ENCODE data around the gene GUCA2A. TPM values are rescaled to one million over a fixed set of nuclear protein-coding genes. Genes with fewer than 3 reads are reported as not detected.

Gene GUCA2A
- total RNA-seq, 1 experiment from 2014 or later = not detected

DNA sequence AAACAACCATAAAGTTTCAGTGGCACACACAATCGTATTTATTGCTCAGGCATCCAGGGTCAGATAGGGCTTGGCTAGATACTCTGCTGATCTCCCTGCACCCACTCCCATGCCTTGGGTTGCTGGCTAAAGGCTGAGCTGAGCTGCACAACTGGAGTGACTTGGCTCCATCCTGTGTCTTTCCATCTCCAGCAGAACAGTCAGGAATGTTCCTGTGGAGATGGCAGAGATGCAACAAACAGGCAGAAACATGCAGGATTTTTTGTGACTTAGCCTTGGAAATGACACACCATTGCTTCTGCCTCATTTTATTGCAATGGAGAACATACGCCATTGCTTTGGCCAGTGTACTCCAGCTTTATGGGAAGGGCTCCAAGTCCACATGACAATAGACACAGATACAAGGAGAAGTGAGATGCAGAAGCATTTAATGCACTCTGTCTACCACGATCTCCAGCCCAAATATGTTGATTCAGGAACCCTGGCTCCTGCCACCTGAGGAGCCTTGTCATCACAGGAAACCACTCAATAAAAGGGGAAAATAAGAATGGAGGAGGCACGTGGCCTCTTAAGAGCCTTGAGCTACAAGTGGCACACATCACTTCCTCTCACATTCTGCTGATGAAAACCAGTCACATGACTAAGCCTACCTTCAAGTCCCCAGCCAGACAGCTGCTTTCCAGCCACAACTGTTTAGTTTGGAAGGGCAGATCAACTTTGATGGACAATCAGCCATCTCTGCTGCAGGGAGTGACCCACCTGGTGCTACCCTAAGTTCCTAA lies 21.5 kb downstream of the GUCA2A start:
- in situ Hi-C loops (cut with HindIII; ENCODE audit: low pct_unique_long_range_greater_than_20kb, low sequenced_read_pairs) = no loop called here
- DNase-seq (ENCODE audit: low read depth) = no peak

DNA sequence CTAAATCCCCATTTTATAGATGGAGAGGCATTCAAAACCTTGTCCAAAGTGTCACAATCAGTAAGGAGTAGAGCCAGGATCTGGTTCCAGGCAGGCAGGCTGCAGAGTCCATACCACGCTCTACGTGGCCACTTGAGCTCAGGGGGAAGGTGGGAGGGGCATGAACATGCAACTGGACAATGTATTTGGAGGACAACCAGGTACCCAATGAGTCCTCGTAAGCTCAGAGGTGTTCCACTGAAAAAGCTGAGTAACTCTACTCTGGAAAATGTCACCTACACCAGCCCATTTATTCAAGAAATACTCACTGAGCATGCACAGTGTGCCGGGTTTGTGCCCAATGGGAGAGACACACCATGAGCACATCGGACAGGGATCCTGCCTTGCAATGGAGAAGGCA lies 22.6 kb downstream of the GUCA2A start:
- DNase-seq (ENCODE audit: low read depth) = no peak
- in situ Hi-C loops (cut with HindIII; ENCODE audit: low pct_unique_long_range_greater_than_20kb, low sequenced_read_pairs) = no loop called here

DNA sequence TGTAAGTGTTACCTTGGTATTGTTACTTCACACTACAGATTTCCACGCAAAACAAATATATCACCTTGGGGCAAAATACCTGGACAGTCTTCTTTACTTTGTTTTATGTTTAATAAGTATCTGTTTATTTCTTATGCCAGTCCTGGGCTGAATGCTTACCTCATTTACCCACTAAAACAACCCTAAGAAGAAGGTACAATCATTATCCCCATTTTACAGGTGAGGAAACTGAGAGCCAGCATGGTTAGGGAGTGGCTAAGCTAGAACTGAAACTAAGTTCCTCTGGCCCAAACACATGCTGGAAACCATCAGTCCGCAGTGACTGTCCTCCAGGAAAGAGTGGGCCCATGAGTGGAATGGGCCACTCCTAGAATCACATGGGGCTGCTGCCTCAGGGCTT lies 24.4 kb downstream of the GUCA2A start:
- in situ Hi-C loops (cut with HindIII; ENCODE audit: low pct_unique_long_range_greater_than_20kb, low sequenced_read_pairs) = no loop called here
- DNase-seq (ENCODE audit: low read depth) = no peak

DNA sequence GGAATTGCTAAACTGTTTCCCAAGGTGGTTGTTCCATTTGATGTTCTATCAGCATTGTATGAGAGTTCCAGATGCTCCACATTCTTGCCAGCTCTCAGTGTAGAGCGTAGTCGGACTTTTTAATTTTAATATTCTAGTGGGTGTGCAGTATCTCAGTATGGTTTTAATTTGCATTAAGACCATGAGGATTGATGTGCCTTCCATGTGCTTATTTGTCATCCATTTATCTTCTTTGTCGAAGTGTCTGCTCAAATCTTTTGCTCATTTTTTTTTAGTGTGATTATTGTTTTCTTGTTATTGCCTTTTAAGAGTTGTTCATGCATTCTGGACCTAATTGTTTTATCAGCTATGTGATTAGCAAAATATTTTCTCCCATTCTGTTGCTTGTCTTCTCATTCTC lies 25.1 kb downstream of the GUCA2A start:
- no peak for DNase-seq (ENCODE audit: low read depth)
- in situ Hi-C loops (cut with HindIII; ENCODE audit: low pct_unique_long_range_greater_than_20kb, low sequenced_read_pairs) = no loop called here

- in situ Hi-C loops (cut with HindIII; ENCODE audit: low pct_unique_long_range_greater_than_20kb, low sequenced_read_pairs) = no loop called here
- DNase-seq (ENCODE audit: low read depth) = no peak
These were observed 26.0 kb downstream of the GUCA2A start for GRCh38 chr1:42138586-42138985.

- in situ Hi-C loops (cut with HindIII; ENCODE audit: low pct_unique_long_range_greater_than_20kb, low sequenced_read_pairs) = no loop called here
These were observed 26.8 kb downstream of the GUCA2A start for GRCh38 chr1:42137766-42138165.

DNA sequence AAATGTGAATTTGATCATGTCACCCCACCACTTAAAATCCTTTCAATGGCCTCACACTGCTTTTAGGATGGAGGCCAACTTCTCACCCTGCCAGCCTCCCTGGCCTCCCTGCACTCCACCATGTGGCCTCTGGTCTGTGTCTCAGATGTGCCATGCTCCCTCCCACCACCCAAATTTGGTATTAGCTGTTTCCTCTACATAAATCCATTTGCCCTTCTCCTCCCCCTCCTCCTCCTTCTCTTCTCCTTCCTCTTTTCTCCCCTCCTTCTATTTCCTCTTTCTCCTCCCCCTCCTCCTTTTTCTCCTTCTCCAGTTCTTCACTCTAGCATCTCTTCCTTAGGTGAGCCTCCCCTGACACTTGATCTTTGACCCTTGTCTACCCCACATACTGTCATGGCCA lies 28.1 kb downstream of the GUCA2A start:
- in situ Hi-C loops (cut with HindIII; ENCODE audit: low pct_unique_long_range_greater_than_20kb, low sequenced_read_pairs) = no loop called here
- no peak for DNase-seq (ENCODE audit: low read depth)

More at GRCh38 chr1:42137766-42138165, 26.8 kb downstream of the GUCA2A start:
- DNase-seq (ENCODE audit: low read depth) = peak; percentile 26

GRCh38 chr1:42135426-42135825 lies 29.1 kb downstream of the GUCA2A start:
- in situ Hi-C loops (cut with HindIII; ENCODE audit: low pct_unique_long_range_greater_than_20kb, low sequenced_read_pairs) = no loop called here
- no peak for DNase-seq (ENCODE audit: low read depth)

DNA sequence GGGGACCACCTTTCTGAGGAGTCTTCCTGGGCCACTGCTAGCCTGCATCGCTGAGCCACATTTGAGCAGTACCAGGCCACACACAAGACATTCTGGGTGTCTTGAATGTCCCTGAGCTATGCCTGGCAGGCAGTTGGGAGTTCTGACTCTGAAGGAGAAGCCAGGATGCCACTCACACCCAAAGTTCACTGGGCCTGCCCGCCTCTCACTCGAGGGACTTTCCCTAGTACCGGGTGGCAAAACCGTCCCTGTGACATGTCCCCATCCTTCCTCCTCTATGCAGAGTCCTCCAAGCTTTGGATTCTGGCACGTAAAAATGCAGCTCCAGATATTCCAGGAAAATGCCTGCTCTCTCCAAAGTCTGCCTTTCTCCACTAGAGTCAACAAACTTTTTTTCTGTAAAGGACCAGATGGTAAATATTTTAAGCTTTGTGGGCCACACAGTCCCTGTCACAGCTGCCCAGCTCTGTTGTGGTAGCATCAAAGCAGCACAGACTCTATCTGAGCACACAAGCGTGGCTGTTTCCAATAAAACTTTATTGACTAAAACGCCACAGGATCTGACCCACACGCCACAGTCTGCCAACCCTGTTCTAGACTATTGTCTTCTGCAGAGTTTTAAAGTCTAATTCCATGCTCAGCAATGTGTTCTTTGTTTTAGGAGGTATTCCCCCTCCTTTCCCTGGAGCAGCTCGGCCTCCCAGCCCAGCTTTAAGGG lies 30.6 kb downstream of the GUCA2A start:
- in situ Hi-C loops (cut with HindIII; ENCODE audit: low pct_unique_long_range_greater_than_20kb, low sequenced_read_pairs) = no loop called here
- DNase-seq (ENCODE audit: low read depth) = no peak

DNA sequence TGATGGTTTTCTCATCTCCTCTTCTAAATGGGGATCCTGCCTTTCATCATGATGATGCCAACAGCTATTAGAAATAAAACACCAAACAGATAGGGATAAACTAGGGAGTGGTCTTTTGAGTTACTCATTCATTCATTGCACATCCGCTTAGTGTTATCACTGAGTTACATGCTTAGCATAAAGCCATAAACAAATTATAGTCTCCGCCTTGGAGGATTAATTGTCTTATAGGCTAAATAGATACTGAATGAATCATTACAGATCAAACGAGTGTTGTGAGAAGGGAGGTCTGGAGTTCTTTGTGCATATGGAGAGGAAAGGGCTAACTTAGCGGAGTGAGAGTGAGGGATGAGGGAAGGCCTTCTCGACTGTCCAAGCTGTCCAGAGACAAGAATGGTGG lies 31.2 kb downstream of the GUCA2A start:
- no peak for DNase-seq (ENCODE audit: low read depth)
- in situ Hi-C loops (cut with HindIII; ENCODE audit: low pct_unique_long_range_greater_than_20kb, low sequenced_read_pairs) = no loop called here

DNA sequence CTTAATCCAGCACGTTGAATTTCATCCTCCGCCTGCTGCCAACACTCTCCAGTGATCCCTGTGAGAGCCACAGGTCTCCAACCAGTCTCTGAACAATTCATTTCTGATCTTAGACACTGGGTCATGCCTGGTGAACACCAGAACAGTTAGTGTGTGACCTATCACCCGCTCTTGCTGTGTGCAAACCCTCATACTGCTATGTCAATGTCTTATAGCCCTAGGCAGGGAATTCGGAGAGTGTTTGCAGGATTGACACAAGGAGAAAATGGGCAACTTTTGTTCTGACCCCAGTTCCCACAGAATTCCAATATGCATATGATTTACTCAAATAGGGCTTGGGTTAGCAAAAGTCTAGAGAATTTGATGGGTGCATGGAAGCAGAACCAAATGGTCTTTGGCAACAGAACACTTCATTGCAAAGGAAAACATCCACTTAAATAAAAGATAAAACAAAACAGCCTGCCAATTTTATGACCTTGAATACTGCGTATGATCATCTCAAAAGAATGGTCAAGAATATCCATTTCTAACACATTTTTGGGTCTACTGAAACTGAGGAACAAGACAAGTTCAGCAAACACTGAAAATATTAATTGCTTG lies 34.4 kb downstream of the GUCA2A start:
- in situ Hi-C loops (cut with HindIII; ENCODE audit: low pct_unique_long_range_greater_than_20kb, low sequenced_read_pairs) = no loop called here
- no peak for DNase-seq (ENCODE audit: low read depth)

DNA sequence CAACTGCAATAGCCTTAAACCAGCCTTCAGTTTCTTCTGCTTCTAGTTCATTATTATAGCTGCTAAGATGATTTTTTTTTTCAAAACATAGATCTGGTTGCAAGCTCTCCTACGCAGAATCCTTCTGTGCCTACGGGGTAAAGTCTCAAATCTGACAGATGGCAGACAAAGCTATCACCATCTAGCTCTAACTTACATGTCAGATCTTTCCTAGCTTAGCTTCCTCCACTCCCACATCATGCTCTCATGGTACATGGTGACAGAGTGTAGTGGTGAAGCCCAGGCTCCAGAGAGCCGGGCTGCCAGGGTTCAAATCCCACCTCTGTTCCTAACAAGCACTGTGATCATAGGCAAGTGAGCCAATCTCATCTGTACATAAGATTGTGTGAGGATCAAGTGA lies 35.6 kb downstream of the GUCA2A start:
- DNase-seq (ENCODE audit: low read depth) = no peak
- in situ Hi-C loops (cut with HindIII; ENCODE audit: low pct_unique_long_range_greater_than_20kb, low sequenced_read_pairs) = no loop called here

GRCh38 chr1:42128499-42128898 lies 36.0 kb downstream of the GUCA2A start:
- DNase-seq (ENCODE audit: low read depth) = no peak
- in situ Hi-C loops (cut with HindIII; ENCODE audit: low pct_unique_long_range_greater_than_20kb, low sequenced_read_pairs) = no loop called here

- no peak for DNase-seq (ENCODE audit: low read depth)
- in situ Hi-C loops (cut with HindIII; ENCODE audit: low pct_unique_long_range_greater_than_20kb, low sequenced_read_pairs) = no loop called here
These were observed 36.8 kb downstream of the GUCA2A start for GRCh38 chr1:42127767-42128166.

- no peak for DNase-seq (ENCODE audit: low read depth)
- in situ Hi-C loops (cut with HindIII; ENCODE audit: low pct_unique_long_range_greater_than_20kb, low sequenced_read_pairs) = no loop called here
These were observed 39.0 kb downstream of the GUCA2A start for GRCh38 chr1:42125552-42125951.

- DNase-seq (ENCODE audit: low read depth) = no peak
- in situ Hi-C loops (cut with HindIII; ENCODE audit: low pct_unique_long_range_greater_than_20kb, low sequenced_read_pairs) = no loop called here
These were observed 42.1 kb downstream of the GUCA2A start for GRCh38 chr1:42122408-42122807.

DNA sequence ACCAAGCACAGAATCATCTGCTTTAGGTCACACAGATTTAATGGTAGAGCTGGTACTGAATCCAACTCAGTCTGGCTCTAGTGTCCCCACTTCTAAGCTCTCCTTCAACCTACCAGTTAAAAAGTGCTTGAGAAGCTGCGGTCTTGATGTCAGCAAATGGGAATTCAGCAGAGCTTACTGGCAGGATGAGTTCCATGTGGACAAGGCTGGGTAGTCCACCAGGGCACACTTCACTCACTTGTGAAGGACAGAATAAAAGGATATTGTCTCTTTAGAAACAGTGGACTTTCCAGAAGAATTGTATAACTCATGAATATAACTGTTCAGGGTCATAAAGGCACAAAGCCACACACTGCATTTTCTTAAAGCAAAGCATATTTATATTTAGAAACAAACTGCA lies 46.4 kb downstream of the GUCA2A start:
- in situ Hi-C loops (cut with HindIII; ENCODE audit: low pct_unique_long_range_greater_than_20kb, low sequenced_read_pairs) = no loop called here
- DNase-seq (ENCODE audit: low read depth) = no peak

- in situ Hi-C loops (cut with HindIII; ENCODE audit: low pct_unique_long_range_greater_than_20kb, low sequenced_read_pairs) = no loop called here
- DNase-seq (ENCODE audit: low read depth) = no peak
These were observed 47.3 kb downstream of the GUCA2A start for GRCh38 chr1:42117214-42117613.

DNA sequence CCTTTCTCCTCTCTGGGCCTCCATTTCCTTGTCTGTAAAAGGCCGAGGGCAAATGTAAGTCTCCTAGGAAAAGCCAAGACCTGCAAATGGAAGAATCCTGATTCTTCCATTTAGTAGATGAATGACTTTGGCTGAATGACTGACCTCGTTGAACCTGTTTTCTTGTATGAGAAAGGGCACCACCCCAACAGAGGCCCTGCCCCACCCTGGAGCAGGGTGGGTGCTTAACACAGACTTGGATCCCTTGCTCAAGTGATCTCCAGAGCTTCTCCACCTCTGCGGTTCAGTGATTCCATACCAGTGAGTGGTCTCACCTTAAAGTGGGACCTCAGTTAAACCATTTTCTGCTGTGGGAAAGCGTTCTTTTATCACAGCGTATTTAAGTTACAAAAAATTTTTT lies 50.3 kb downstream of the GUCA2A start:
- DNase-seq (ENCODE audit: low read depth) = no peak
- in situ Hi-C loops (cut with HindIII; ENCODE audit: low pct_unique_long_range_greater_than_20kb, low sequenced_read_pairs) = no loop called here
